Endothelial cell (in vitro differentiated cells): ENCODE data around the gene TEKT1. TPM values are rescaled to one million over a fixed set of nuclear protein-coding genes. Genes with fewer than 3 reads are reported as not detected.

ENCODE experiments used
- total RNA-seq: library from RNA; stranded (reverse); fragmentation: NEBNext Ultra II Directional; extraction: Animal tissue kit (Norgen Biotek cat#: 25700); gene quantifications from one replicate; pipeline ENCODE4 v1.2.1, GENCODE V29; 2021; ENCODE audit not compliant: unreplicated experiment

TEKT1 gene
- total RNA-seq, 1 donor from 2014 or later, result 1.2 TPM

Other genes starting within 250 kb of the TEKT1 start
- 22.6 TPM for gene KIAA0753, start 191.0 kb downstream of the TEKT1 start, total RNA-seq
- 94.2 TPM for gene TXNDC17, start 190.7 kb downstream of the TEKT1 start, total RNA-seq
- 18.3 TPM for gene MED31, start 180.1 kb downstream of the TEKT1 start, total RNA-seq
- 3.8 TPM for gene C17orf100, start 180.0 kb downstream of the TEKT1 start, total RNA-seq
- gene SLC13A5, start 118.4 kb downstream of the TEKT1 start, total RNA-seq, result 1.3 TPM
- 0.38 TPM for gene XAF1, start 75.7 kb downstream of the TEKT1 start, total RNA-seq
- not detected for gene FBXO39, start 55.5 kb downstream of the TEKT1 start, total RNA-seq
- not detected for gene ALOX12, start 164.3 kb upstream of the TEKT1 start, total RNA-seq
- gene RNASEK, start 180.9 kb upstream of the TEKT1 start, total RNA-seq, result 249 TPM
- gene BCL6B, start 191.3 kb upstream of the TEKT1 start, total RNA-seq, result 271 TPM
- gene SLC16A13, start 204.3 kb upstream of the TEKT1 start, total RNA-seq, result 25.8 TPM
- gene SLC16A11, start 212.4 kb upstream of the TEKT1 start, total RNA-seq, result 0.33 TPM
- gene CLEC10A, start 248.5 kb upstream of the TEKT1 start, total RNA-seq, result 30.4 TPM